Mesothelial cell of epicardium (in vitro differentiated cells): ENCODE measurements around the gene ANKRD53. TPM values are rescaled to one million over a fixed set of nuclear protein-coding genes. Genes with fewer than 3 reads are reported as not detected.

Experiments
- DNase-seq, 2 experiments: peaks; one replicate each; pipeline ENCODE4 v3.0.0; 2021; ENCODE audit warnings: low spot score in 2 of 2; ENCODE audit not compliant: unreplicated experiment in 2 of 2
- H3K27ac Mint-ChIP-seq: 2 replicates; pipeline ENCODE4 v1.8.0; 2021; ENCODE audit warnings: mixed read lengths
- H3K27me3 Mint-ChIP-seq: 2 replicates; pipeline ENCODE4 v1.8.0; 2021; ENCODE audit warnings: low read depth, mixed read lengths
- H3K36me3 Mint-ChIP-seq: 2 replicates; pipeline ENCODE4 v1.8.0; 2021; ENCODE audit warnings: mixed read lengths
- H3K4me1 Mint-ChIP-seq: 2 replicates; pipeline ENCODE4 v1.8.0; 2021; ENCODE audit warnings: mixed read lengths
- H3K4me3 Mint-ChIP-seq: 2 replicates; pipeline ENCODE4 v1.8.0; 2021; ENCODE audit warnings: mild to moderate bottlenecking, moderate library complexity, mixed read lengths
- H3K9me3 Mint-ChIP-seq: 2 replicates; pipeline ENCODE4 v1.8.0; 2021; ENCODE audit warnings: mixed read lengths
- total RNA-seq: library from RNA; stranded (reverse); gene quantifications from 3 replicates; pipeline ENCODE4 v1.2.1, GENCODE V29; 2021
- TF ChIP-seq, protein P1 (sequence below): fragments of 200-600 bp; sonication (generic); IDR thresholded peaks from one replicate; pipeline ENCODE4 v1.5.0; 2021; ENCODE audit warnings: antibody characterized with exemption; ENCODE audit not compliant: unreplicated experiment

The ANKRD53 gene
- total RNA-seq, 1 donor from 2014 or later: 4.9 TPM

DNA sequence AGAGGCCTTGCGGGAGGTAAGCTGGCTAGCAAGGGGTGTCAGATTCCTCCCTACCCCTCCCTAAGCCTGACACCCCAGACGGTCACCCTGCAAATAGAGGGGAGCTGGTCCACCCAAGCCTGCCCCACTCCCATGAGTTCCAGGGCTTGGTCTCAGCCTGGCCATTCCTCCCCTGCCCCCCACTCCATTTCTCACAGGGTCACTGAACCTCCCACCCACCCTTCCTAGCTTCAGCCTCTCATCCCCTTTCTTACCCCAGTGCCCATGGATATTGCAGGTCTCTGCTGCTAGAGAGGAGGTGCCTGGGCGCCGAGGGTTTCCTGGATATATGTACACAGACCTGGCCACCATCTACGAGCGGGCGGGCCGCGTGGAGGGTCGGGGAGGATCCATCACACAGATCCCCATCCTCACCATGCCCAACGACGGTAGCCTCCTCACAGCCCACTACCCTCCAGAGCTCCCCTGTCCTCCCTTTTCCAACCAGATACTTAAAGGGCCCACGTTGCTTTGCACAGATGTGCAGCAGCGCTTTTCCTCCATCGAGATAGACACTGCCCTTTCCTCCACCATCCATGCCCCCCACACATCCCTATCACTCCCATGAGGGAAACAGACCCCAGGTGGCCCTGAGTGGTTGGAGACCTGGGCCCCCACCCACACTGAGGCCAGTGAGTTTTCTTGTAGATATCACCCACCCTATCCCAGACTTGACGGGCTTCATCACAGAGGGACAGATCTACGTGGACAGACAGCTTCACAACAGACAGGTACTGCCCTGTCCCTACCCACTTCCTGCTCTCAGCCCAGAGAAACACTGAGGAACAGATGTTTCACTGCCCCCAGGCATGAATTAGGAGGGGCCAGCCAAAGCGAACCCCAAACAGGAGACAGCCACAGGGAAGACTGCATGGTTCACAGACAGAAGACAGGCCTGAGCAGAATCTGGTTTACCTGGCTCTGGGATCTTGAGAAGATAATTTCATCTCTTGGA, 15.2 kb upstream of the ANKRD53 start:
- Mint-ChIP-seq H3K9me3 (no peaks in the 10 kb centered on the region), H3K27me3 (peaks cover 89% of the 10 kb centered on the region), H3K27ac (no peak overlapping the region), H3K4me1 (peaks cover 5% of the 10 kb centered on the region), H3K36me3 (no peaks in the 10 kb centered on the region), H3K4me3 (no peak overlapping the region)
- peak in 1 of 2 experiments; percentile 26 for DNase-seq
- TF ChIP-seq, protein P1, sequence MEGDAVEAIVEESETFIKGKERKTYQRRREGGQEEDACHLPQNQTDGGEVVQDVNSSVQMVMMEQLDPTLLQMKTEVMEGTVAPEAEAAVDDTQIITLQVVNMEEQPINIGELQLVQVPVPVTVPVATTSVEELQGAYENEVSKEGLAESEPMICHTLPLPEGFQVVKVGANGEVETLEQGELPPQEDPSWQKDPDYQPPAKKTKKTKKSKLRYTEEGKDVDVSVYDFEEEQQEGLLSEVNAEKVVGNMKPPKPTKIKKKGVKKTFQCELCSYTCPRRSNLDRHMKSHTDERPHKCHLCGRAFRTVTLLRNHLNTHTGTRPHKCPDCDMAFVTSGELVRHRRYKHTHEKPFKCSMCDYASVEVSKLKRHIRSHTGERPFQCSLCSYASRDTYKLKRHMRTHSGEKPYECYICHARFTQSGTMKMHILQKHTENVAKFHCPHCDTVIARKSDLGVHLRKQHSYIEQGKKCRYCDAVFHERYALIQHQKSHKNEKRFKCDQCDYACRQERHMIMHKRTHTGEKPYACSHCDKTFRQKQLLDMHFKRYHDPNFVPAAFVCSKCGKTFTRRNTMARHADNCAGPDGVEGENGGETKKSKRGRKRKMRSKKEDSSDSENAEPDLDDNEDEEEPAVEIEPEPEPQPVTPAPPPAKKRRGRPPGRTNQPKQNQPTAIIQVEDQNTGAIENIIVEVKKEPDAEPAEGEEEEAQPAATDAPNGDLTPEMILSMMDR: no peak

DNA sequence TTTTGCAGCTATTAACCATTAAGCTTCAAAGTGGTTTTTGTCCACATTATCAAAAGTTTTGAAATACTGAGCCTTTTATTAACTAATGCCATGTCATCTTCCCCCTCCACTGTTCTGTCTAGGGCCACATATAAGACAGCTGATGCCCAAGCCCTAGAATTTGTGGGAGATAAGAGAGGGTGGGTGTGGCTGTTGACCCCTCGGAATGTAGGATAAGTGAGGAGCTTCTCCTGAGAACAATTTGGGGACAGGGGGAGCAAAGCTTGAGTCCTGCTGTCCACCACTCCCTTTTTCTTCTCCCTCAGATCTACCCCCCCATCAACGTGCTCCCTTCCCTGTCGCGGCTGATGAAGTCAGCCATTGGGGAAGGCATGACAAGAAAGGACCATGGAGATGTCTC, 14.3 kb upstream of the ANKRD53 start:
- peaks cover 90% of the 10 kb centered on the region for H3K27me3 Mint-ChIP-seq

DNA sequence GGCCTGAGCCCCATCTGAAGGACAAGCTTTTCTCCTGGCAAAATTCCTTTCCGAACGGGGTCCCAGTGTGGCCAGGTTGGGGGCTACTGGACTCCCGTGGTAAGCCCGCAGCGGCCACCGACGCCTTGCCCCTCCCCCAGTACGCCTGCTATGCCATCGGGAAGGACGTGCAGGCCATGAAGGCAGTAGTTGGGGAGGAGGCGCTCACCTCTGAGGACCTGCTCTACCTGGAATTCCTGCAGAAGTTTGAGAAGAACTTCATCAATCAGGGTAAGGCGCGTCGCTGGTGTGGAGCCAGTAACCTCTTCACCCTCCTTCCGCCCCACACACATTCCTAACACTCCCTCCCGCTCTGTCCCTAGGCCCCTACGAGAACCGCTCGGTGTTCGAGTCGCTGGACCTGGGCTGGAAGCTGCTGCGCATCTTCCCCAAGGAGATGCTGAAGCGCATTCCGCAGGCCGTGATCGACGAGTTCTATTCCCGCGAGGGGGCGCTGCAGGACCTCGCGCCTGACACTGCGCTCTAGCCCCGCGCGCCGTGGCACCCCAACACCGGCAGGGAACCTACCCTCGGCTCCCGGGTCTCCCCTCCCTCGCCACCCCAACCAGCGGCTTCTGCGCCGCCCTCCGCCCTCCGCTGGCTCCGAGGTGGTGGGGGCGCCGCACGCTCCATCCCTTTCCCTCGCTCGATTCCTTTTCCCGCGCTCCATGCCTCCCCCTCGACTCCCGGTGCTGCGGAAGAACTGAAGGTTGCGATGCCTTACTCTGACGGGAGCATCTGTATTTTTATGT, 13.6 kb upstream of the ANKRD53 start:
- Mint-ChIP-seq H3K36me3 (no peaks in the 10 kb centered on the region), H3K4me1 (peaks cover 5% of the 10 kb centered on the region), H3K27me3 (peaks cover 91% of the 10 kb centered on the region), H3K27ac (no peak overlapping the region), H3K9me3 (no peaks in the 10 kb centered on the region), H3K4me3 (peak overlapping the region; percentile 54)
- TF ChIP-seq, protein P1: peak; percentile 72
- DNase-seq: peak in 1 of 2 experiments; percentile 78

More for the DNA sequence above, 14.3 kb upstream of the ANKRD53 start:
- Mint-ChIP-seq H3K4me3 (no peak overlapping the region), H3K27ac (no peak overlapping the region), H3K4me1 (peaks cover 5% of the 10 kb centered on the region), H3K9me3 (no peaks in the 10 kb centered on the region), H3K36me3 (no peaks in the 10 kb centered on the region)
- peak in 1 of 2 experiments; percentile 24 for DNase-seq
- TF ChIP-seq, protein P1: no peak

DNA sequence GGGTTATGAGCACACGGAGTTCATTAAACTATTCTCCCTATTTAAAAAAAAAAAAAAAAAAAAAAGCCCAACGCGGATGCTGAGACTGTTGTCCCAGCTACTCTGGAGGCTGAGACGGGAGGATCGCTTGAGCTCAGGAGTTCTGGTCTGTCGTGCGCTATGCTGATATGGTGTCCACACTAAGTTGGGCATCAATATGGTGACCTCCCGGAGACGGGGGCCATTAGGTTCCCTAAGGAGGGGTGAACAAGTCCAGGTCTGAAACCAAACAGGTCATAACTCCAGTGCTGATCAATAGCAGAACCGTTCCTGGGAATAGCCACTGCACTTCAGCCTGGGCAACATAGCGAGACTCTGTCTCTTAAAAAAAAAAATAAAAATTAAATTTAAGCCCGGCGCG, 12.9 kb upstream of the ANKRD53 start:
- Mint-ChIP-seq H3K36me3 (no peaks in the 10 kb centered on the region), H3K9me3 (no peaks in the 10 kb centered on the region), H3K27ac (no peak overlapping the region), H3K27me3 (peaks cover 94% of the 10 kb centered on the region), H3K4me3 (peak overlapping the region; percentile 54), H3K4me1 (peaks cover 5% of the 10 kb centered on the region)
- TF ChIP-seq, protein P1: no peak
- DNase-seq: no peak

DNA sequence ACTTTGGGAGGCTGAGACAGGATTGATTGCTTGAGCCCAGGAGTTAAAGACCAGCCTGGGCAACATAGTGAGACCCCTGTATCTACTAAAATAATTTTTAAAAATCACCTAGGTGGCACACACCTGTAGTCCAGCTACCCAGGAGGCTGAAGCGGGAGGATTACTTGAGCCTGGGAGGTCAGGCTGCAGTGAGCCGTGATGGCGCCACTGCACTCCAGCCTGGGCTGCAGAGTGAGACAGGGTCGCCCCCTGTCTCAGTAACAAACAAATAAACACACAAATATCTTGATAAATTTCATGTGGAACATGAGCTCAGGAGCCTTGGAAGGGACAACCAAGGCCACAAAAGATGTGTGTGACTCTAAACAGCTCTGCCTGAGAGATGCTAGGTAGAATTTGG, 11.7 kb upstream of the ANKRD53 start:
- Mint-ChIP-seq H3K9me3 (no peaks in the 10 kb centered on the region), H3K4me1 (peaks cover 5% of the 10 kb centered on the region), H3K36me3 (no peaks in the 10 kb centered on the region), H3K4me3 (no peak overlapping the region), H3K27ac (no peak overlapping the region), H3K27me3 (peaks cover 93% of the 10 kb centered on the region)
- no peak for DNase-seq
- TF ChIP-seq, protein P1: no peak
